Measurements from ENCODE around the gene NCEH1. TPM values are rescaled to one million over a fixed set of nuclear protein-coding genes. Genes with fewer than 3 reads are reported as not detected.
"Not testable (repeated sequence)": the region's sequence is repeated elsewhere in the genome, so short reads cannot be mapped to it uniquely, and the experiment has no call there.

Gene NCEH1
- total RNA-seq, 1 donor from 2014 or later, result 1.7 TPM

DNA sequence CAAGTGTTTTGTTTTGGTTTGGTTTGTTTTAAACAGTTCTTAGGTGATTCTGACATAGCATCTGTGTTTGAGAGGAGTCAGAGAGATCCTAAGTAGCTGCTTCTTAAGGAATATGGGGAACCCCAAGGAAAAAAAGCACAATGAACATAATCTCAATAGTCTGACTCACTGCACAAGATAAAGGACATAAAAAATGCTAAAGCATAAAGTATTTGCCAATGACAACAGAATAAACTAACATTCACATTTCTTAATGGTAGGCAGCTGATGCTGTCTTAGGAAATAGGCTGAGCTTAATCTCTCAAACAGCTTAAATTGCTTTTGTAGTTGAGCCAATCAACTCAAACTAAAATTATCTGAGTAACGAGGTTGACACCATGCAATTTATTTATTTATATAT is 2.9 kb downstream of the NCEH1 start:
- no peak for DNase-seq

GRCh38 chr3:172707030-172707429 is 3.8 kb downstream of the NCEH1 start:
- no peak for DNase-seq

GRCh38 chr3:172705170-172705569 is 5.7 kb downstream of the NCEH1 start:
- no peak for DNase-seq

GRCh38 chr3:172704001-172704400 is 6.9 kb downstream of the NCEH1 start:
- no peak for DNase-seq

GRCh38 chr3:172702731-172703130 is 8.1 kb downstream of the NCEH1 start:
- DNase-seq, result not testable (repeated sequence)

DNA sequence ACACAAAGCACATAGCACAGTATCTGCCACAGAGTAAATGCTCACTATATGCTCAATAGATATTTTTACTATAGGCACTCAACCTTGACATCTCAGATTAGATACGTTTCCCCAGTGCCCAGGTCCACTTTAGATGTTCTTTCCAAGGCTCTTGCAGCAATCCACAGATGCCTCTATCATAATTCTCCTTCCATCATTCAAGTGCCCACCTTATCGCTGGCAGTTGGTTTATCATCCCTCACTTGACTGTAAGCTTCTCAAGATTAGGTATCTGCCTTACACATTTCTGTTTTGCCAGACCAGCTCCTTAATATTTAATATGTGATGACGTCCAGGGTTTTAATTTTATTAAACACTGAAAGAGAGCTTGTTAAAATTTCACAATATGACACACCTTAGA is 8.6 kb downstream of the NCEH1 start:
- DNase-seq, result no peak

- no peak for DNase-seq
Measured at GRCh38 chr3:172701751-172702150, 9.1 kb downstream of the NCEH1 start.

DNA sequence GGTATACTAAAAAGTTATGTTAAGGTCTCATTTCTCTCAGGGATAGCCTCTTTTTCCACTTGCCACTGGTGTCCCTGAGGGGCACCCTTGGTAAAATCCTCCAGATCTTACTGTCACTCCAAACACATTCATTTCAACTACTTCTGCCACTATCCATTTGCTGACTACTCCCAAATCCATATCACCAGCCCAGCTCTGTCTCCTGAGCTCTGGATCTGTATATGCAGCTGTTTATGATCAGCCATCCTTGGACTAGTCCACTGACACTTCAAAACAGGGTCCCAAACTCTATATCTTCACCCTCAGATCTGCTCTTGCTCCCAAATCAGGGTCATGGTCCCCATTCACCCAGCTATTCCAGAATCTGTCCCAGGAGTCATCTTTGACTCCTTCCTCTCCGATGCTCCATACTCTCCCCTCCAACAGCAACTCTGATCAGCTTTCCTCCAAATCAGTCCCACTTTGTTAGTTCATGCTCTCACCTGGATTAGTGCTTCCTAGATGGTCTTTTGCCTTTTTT is 9.9 kb downstream of the NCEH1 start:
- DNase-seq, result no peak

DNA sequence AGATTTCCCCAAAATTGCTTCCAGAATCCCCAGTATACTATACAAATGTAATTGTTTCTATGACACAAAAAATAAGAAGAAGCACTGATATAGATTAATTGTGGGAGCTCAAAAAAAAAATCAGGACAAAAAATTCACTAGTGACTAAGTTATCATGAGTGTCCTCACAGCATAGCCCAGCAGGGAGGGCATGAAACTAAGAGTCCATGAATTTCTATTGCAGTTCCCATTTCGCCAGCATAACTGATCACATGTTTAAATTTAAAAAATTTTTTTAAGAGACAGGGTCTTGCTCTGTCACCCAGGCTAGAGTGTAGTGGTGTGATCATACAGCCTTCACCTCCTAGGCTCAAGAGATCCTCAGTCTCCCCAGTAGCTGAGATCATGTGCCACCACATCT is 10.6 kb downstream of the NCEH1 start:
- no peak for DNase-seq

- no peak for DNase-seq
Measured at GRCh38 chr3:172699031-172699430, 11.8 kb downstream of the NCEH1 start.

- DNase-seq, result no peak
Measured at GRCh38 chr3:172698631-172699030, 12.2 kb downstream of the NCEH1 start.

GRCh38 chr3:172697558-172697957 is 13.3 kb downstream of the NCEH1 start:
- no peak for DNase-seq

DNA sequence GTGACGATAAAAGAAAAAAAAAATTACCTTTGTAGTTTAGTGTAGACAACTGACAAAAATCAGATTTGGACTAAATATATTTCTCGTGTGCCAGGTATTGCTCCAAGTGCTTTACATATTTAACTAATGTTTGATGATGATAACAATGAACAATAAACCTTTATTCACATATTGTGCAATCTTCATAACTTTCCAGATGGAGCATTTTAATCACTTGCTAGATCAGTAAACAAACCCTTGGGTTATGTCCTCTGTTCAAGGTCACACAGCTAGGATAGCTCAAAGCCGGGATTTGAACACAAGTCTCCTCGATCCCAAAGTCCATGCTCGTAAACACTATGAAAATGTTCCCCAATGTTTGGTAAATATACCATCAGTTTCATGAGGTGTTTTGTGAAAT is 14.5 kb downstream of the NCEH1 start:
- no peak for DNase-seq

DNA sequence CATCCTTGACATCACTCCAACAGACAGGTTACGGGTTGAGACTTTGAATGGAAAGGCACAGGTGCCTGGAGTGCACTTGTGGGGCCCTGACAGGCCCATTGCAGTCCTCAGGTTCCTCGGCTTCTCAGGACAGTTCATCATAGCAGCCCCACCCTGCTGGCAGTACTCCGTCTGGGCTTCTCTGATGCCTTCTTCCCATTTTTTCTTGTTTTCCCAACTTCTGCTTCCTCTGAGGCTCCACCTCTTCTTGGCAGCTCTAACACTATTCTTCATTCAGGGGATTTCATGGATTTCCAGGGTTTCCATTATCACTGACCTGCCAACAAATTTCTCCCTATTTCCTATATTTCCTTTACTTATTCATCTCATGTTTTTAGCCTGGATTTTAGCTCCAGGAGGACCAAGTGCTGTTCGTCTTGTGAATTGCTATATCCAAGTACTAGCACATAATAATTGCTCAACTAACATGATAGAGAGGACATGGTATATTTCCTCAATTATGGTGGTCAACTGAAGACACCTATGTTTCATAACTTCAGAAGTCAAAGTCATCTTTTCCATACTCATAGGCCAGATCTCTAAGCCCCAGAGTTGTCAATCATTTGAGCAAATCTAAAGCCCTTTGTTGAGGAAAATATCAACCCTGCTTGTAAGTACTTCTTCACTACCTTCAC is 16.2 kb downstream of the NCEH1 start:
- DNase-seq, result no peak

- no peak for DNase-seq
Measured at GRCh38 chr3:172692751-172693338, 18.0 kb downstream of the NCEH1 start.

- no peak for DNase-seq
Measured at GRCh38 chr3:172690936-172691335, 19.9 kb downstream of the NCEH1 start.

DNA sequence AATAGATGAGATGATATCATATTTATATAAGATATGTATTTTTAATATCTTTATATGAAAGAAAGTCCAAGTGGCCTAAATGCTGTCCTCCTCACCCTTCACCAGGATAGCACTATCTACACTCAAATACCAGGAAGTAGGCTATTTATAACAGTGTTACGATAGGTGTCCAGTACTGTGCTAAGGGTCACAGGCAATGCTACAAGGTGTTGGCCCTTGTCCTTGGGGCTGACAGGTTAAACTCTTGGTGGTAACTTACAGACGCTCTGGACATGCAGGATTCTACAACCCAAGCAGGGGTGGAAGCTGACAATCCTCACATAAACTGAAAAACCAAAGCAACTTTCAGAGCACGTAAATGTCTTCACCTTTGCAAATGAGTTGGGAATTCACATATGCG is 22.3 kb downstream of the NCEH1 start:
- DNase-seq, result no peak

- DNase-seq, result no peak
Measured at GRCh38 chr3:172687501-172687900, 23.4 kb downstream of the NCEH1 start.

GRCh38 chr3:172685331-172686214 is 25.3 kb downstream of the NCEH1 start:
- no peak for DNase-seq

DNA sequence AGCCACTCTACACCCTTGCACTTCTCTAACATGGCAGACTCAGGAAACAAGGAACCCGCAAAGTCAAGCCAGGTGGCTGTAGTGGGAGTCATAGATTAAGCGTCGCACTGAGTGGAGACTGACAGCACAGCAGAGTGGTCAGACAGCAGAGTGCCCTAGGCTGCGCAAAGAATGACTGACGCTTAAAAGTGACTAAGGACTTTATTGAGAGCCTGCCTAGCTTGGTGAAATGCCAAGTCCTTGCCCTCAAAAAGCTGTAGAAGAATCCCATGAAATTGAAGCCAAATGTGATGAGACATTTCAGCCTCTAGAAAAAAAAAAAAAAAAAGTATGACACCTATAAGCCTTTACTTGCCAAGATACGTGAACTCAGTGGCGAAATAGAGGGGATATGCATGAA is 30.2 kb downstream of the NCEH1 start:
- no peak for DNase-seq

DNA sequence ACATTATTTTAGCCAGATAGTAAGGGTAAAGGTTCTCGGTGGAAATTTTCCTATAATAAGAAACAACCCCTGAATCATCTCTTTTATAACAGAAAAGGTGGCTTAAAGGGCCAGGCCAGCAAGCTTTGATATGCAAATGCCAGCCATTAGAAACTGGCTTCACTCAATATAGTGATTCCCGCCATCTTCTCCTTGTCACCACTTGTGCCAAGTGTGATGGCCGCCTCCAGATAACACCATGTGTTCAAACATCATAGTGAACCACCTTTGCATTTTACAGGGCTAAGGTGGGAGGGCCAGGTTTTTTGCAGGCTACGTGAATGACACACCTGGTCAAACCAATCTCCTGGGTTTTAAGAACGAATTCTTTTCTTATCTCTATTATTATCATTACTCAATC is 31.3 kb downstream of the NCEH1 start:
- DNase-seq, result no peak

DNA sequence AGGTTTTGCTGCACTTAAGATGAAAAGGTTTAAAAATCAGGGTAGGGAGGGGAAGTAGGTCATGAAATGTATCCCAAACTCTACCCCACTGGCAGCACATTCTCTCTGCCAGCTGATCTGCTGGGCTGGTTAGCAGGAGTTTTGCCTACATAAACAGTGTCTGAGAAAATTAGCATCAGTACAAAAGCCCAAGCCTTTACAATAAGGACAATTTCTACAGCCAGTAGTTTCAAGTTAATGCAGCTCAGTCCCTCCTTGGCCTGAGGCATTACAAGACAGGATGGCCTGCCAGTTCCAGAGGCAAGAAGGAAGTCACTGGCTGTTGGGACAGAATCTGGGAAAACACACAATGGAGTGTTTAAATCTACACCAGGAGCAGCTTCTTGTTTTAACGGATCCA is 32.8 kb downstream of the NCEH1 start:
- DNase-seq, result no peak

Measured in skin of body (tissue), 2 donors.